Measurements from ENCODE around the gene SEMA3A.

DNA sequence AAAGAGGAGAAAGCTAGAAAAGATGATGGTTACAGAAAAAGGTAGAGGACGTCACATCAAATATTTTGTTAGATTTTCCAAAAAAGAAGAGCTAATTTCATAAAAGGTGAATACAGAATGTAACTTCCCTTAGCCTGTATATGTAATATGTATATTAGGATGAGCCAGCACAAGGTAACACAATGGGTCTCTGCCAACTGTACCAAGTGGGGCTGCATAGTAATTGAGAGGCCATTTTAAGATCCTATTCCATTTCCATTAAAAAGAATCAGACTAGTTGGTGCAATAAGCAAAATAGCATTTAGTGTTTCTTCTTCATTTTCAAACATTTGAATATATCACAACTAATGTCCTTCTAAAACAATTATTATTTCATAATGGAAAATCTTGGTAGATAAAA lies 134.6 kb downstream of the SEMA3A start:
- no peak for TF ChIP-seq USF2 (IDR thresholded peaks at IDR 0.05; ENCODE audit: low read depth, low read length)
- TF ChIP-seq, protein P1, sequence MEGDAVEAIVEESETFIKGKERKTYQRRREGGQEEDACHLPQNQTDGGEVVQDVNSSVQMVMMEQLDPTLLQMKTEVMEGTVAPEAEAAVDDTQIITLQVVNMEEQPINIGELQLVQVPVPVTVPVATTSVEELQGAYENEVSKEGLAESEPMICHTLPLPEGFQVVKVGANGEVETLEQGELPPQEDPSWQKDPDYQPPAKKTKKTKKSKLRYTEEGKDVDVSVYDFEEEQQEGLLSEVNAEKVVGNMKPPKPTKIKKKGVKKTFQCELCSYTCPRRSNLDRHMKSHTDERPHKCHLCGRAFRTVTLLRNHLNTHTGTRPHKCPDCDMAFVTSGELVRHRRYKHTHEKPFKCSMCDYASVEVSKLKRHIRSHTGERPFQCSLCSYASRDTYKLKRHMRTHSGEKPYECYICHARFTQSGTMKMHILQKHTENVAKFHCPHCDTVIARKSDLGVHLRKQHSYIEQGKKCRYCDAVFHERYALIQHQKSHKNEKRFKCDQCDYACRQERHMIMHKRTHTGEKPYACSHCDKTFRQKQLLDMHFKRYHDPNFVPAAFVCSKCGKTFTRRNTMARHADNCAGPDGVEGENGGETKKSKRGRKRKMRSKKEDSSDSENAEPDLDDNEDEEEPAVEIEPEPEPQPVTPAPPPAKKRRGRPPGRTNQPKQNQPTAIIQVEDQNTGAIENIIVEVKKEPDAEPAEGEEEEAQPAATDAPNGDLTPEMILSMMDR (conservative IDR thresholded peaks at IDR 0.05; ENCODE audit: low read depth, low read length): no peak
- no peak for TF ChIP-seq POLR2A (IDR thresholded peaks at IDR 0.05; ENCODE audit: low read depth, low read length)
- no peak for TF ChIP-seq RFX5 (IDR thresholded peaks at IDR 0.05; ENCODE audit: low read depth, low read length)
- TF ChIP-seq NFE2L2 (IDR thresholded peaks at IDR 0.05; ENCODE audit: low read depth, low read length): no peak
- no peak for TF ChIP-seq SMC3 (IDR thresholded peaks at IDR 0.05; ENCODE audit: low read depth, low read length)
- TF ChIP-seq CEBPB (IDR thresholded peaks at IDR 0.05; ENCODE audit: low read depth, low read length): no peak
- no peak for TF ChIP-seq MAFK (IDR thresholded peaks at IDR 0.05; ENCODE audit: low read depth, low read length)
- no peak for TF ChIP-seq RAD21 (IDR thresholded peaks at IDR 0.05; ENCODE audit: low read length)
- TF ChIP-seq MAZ (IDR thresholded peaks at IDR 0.05; ENCODE audit: borderline replicate concordance, low read depth, low read length): no peak
- no peak for TF ChIP-seq ELK1 (IDR thresholded peaks at IDR 0.05; ENCODE audit: borderline replicate concordance, low read depth, low read length)
